D341Med (cell line): ENCODE results near the gene SMIM11.
A peak's percentile ranks its signal among the peaks of the same experiment; 100 is the strongest.
"Not testable (repeated sequence)": the region's sequence is repeated elsewhere in the genome, so short reads cannot be mapped to it uniquely, and the experiment has no call there.

Experiments used
- DNase-seq: peaks from one replicate; pipeline ENCODE4 v3.0.0; 2012; ENCODE audit warnings: low spot score

SMIM11 gene

GRCh38 chr21:34374940-34375618 is at the start of gene SMIM11:
Gene SMIM11 (plus strand): TSS chr21:34375507. CDS start chr21:34379505, 3,998 bp downstream.
- DNase-seq = not testable (repeated sequence)

- no peak for DNase-seq
These were observed 45.3 kb upstream of the SMIM11 start for GRCh38 chr21:34330055-34330454.

GRCh38 chr21:34331726-34332125 is 43.6 kb upstream of the SMIM11 start:
- no peak for DNase-seq

GRCh38 chr21:34332347-34332746 is 43.0 kb upstream of the SMIM11 start:
- DNase-seq = no peak

GRCh38 chr21:34333121-34333739 is 42.1 kb upstream of the SMIM11 start:
- no peak for DNase-seq

GRCh38 chr21:34335316-34335715 is 40.0 kb upstream of the SMIM11 start:
- no peak for DNase-seq

GRCh38 chr21:34336245-34336644 is 39.1 kb upstream of the SMIM11 start:
- no peak for DNase-seq

GRCh38 chr21:34336756-34337391 is 38.4 kb upstream of the SMIM11 start:
- DNase-seq = no peak

- DNase-seq = no peak
These were observed 37.6 kb upstream of the SMIM11 start for GRCh38 chr21:34337741-34338140.

- no peak for DNase-seq
These were observed 37.1 kb upstream of the SMIM11 start for GRCh38 chr21:34338226-34338625.

- no peak for DNase-seq
These were observed 35.2 kb upstream of the SMIM11 start for GRCh38 chr21:34340061-34340460.

- no peak for DNase-seq
These were observed 32.8 kb upstream of the SMIM11 start for GRCh38 chr21:34342476-34342875.

GRCh38 chr21:34343347-34343746 is 32.0 kb upstream of the SMIM11 start:
- DNase-seq = no peak

- no peak for DNase-seq
These were observed 31.4 kb upstream of the SMIM11 start for GRCh38 chr21:34343838-34344381.

GRCh38 chr21:34344584-34344983 is 30.7 kb upstream of the SMIM11 start:
- no peak for DNase-seq

GRCh38 chr21:34345091-34345871 is 30.0 kb upstream of the SMIM11 start:
- DNase-seq = no peak

- DNase-seq = no peak
These were observed 29.4 kb upstream of the SMIM11 start for GRCh38 chr21:34345892-34346291.

GRCh38 chr21:34348890-34349519 is 26.3 kb upstream of the SMIM11 start:
- DNase-seq = no peak

GRCh38 chr21:34351786-34352241 is 23.5 kb upstream of the SMIM11 start:
- DNase-seq = peak; percentile 72

- no peak for DNase-seq
These were observed 22.8 kb upstream of the SMIM11 start for GRCh38 chr21:34352556-34352955.

- no peak for DNase-seq
These were observed 22.1 kb upstream of the SMIM11 start for GRCh38 chr21:34353182-34353581.

GRCh38 chr21:34354836-34355235 is 20.5 kb upstream of the SMIM11 start:
- DNase-seq = no peak
